NK-92 (cell line): Measurements from ENCODE around the gene REEP3.

Experiments used
- DNase-seq: peaks from one replicate; lab custom pipeline; 2025; ENCODE audit not compliant: unreplicated experiment; lab: John Stamatoyannopoulos, UW

REEP3 gene

GRCh38 chr10:63505562-63505961, 15.6 kb upstream of the REEP3 start:
- no peak for DNase-seq

- no peak for DNase-seq
Observed at GRCh38 chr10:63506554-63506953, 14.6 kb upstream of the REEP3 start.

- no peak for DNase-seq
Observed at GRCh38 chr10:63515002-63515763, 6.0 kb upstream of the REEP3 start.

- DNase-seq = no peak
Observed at GRCh38 chr10:63516207-63516606, 5.0 kb upstream of the REEP3 start.

GRCh38 chr10:63518690-63519288, 2.4 kb upstream of the REEP3 start:
- no peak for DNase-seq

GRCh38 chr10:63521416-63522276, 445 bp downstream of the REEP3 start:
- no peak for DNase-seq

- DNase-seq = no peak
Observed at GRCh38 chr10:63522277-63522687, 1.1 kb downstream of the REEP3 start.

GRCh38 chr10:63522995-63523394, 1.8 kb downstream of the REEP3 start:
- no peak for DNase-seq

GRCh38 chr10:63525021-63525420, 3.8 kb downstream of the REEP3 start:
- no peak for DNase-seq

- no peak for DNase-seq
Observed at GRCh38 chr10:63527401-63527800, 6.2 kb downstream of the REEP3 start.

GRCh38 chr10:63528084-63528744, 7.0 kb downstream of the REEP3 start:
- DNase-seq = no peak

- no peak for DNase-seq
Observed at GRCh38 chr10:63530409-63530808, 9.2 kb downstream of the REEP3 start.

- no peak for DNase-seq
Observed at GRCh38 chr10:63534723-63535122, 13.5 kb downstream of the REEP3 start.

- no peak for DNase-seq
Observed at GRCh38 chr10:63536698-63537097, 15.5 kb downstream of the REEP3 start.

GRCh38 chr10:63537536-63537935, 16.3 kb downstream of the REEP3 start:
- no peak for DNase-seq

- DNase-seq = no peak
Observed at GRCh38 chr10:63539377-63539776, 18.2 kb downstream of the REEP3 start.

- no peak for DNase-seq
Observed at GRCh38 chr10:63539994-63540393, 18.8 kb downstream of the REEP3 start.

- no peak for DNase-seq
Observed at GRCh38 chr10:63542835-63543575, 21.8 kb downstream of the REEP3 start.

- no peak for DNase-seq
Observed at GRCh38 chr10:63543576-63543962, 22.4 kb downstream of the REEP3 start.

GRCh38 chr10:63544418-63544817, 23.2 kb downstream of the REEP3 start:
- no peak for DNase-seq
